ENCODE measurements around the gene KRTAP10-6. TPM values are rescaled to one million over a fixed set of nuclear protein-coding genes. Genes with fewer than 3 reads are reported as not detected.
A peak's percentile ranks its signal among the peaks of the same experiment; 100 is the strongest.
"Not testable (repeated sequence)": the region's sequence is repeated elsewhere in the genome, so short reads cannot be mapped to it uniquely, and the experiment has no call there.

KRTAP10-6 gene
- total and polyA plus RNA-seq, 7 experiments from 2014 or later = not detected

- Histone ChIP-seq H3K4me1 (ENCODE audit: control insufficient read depth in 2 of 2, insufficient read depth in 2 of 2, low read length in 2 of 2) (no peaks in the 10 kb centered on the region), H3K27ac (ENCODE audit: low read depth, low read length) (no peak within 1 kb of the TSS), H3K27me3 (ENCODE audit: control insufficient read depth in 2 of 2, insufficient read depth in 2 of 2, low read length in 2 of 2) (no peaks in the 10 kb centered on the region), H3K4me3 (ENCODE audit: low read length) (no peak within 1 kb of the TSS), H3K9me3 (ENCODE audit: control insufficient read depth in 2 of 3, low read length in 3 of 3) (peaks cover 0 to 6% (median 0%) of the 10 kb centered on the region in 3 experiments), H3K36me3 (ENCODE audit: control insufficient read depth in 2 of 3, insufficient read depth in 3 of 3, low read length in 3 of 3) (no peaks in the 10 kb centered on the region)
- H3K36me3 Mint-ChIP-seq = peaks cover 10 to 18% (median 12%) of the 10 kb centered on the region in 5 donors
- H3K4me3 Mint-ChIP-seq = no peak within 1 kb of the TSS
- H3K27ac Mint-ChIP-seq = no peak within 1 kb of the TSS
- POLR2A ChIA-PET = no interaction called here
- CTCF ChIA-PET = no interaction called here
- ATAC-seq (no peak), DNase-seq (no peak)
- H3K4me1 Mint-ChIP-seq = peaks cover 0 to 4% (median 0%) of the 10 kb centered on the region in 7 donors
- H3K27me3 Mint-ChIP-seq = peaks cover 0 to 37% (median 2%) of the 10 kb centered on the region in 5 donors
- peaks cover 10 to 66% (median 24%) of the 10 kb centered on the region in 11 donors for H3K9me3 Mint-ChIP-seq
- intact Hi-C loops (cut with micrococcal nuclease) = no loop called here
Measured at GRCh38 chr21:44558695-44559094, 33.6 kb downstream of the KRTAP10-6 start, which contains the start of gene KRTAP10-3. KRTAP10-3 (minus strand) TSS chr21:44558795; CDS start chr21:44558715, 80 bp downstream.

DNA sequence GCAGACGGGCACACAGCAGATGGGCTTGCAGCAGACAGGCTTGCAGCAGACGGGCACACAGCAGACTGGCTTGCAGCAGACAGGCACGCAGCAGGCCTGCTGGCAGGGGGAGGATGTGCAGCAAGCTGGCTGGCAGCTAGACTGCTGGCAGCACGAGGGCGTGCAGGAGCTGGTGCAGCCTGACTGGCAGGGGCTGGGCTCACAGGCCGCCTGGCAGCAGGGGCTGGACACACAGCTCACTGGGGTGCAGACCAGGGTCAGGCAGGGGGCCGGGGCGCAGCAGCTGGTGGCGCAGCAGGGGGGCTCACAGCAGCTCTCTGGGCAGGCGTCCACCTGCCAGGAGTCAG, 34.0 kb downstream of the KRTAP10-6 start:
- intact Hi-C loops (cut with micrococcal nuclease); H3K27ac ChIP-seq (ENCODE audit: low read depth, low read length); H3K36me3 ChIP-seq (ENCODE audit: control insufficient read depth in 2 of 3, insufficient read depth in 3 of 3, low read length in 3 of 3); H3K9me3 ChIP-seq (ENCODE audit: control insufficient read depth in 2 of 3, low read length in 3 of 3); H3K4me1 ChIP-seq (ENCODE audit: control insufficient read depth in 2 of 2, insufficient read depth in 2 of 2, low read length in 2 of 2); ATAC-seq; H3K27ac Mint-ChIP-seq; DNase-seq; H3K4me3 ChIP-seq (ENCODE audit: low read length); CTCF ChIA-PET; H3K4me1 Mint-ChIP-seq; POLR2A ChIA-PET; H3K4me3 Mint-ChIP-seq; H3K27me3 ChIP-seq (ENCODE audit: control insufficient read depth in 2 of 2, insufficient read depth in 2 of 2, low read length in 2 of 2): not testable (repeated sequence)
- H3K27me3 Mint-ChIP-seq = peaks cover 0 to 37% (median 2%) of the 10 kb centered on the region in 5 donors
- H3K9me3 Mint-ChIP-seq = peaks cover 10 to 69% (median 28%) of the 10 kb centered on the region in 11 donors
- peaks cover 10 to 21% (median 16%) of the 10 kb centered on the region in 5 donors for H3K36me3 Mint-ChIP-seq

- Mint-ChIP-seq H3K27me3 (peaks cover 0 to 40% (median 2%) of the 10 kb centered on the region in 5 donors), H3K27ac (no peak overlapping the region), H3K4me1 (peaks cover 0 to 4% (median 0%) of the 10 kb centered on the region in 7 donors), H3K36me3 (peaks cover 9 to 21% (median 21%) of the 10 kb centered on the region in 5 donors), H3K9me3 (peaks cover 10 to 69% (median 27%) of the 10 kb centered on the region in 11 donors), H3K4me3 (no peak overlapping the region)
- POLR2A ChIA-PET = no interaction called here
- Histone ChIP-seq H3K4me3 (ENCODE audit: low read length) (no peak overlapping the region), H3K4me1 (ENCODE audit: control insufficient read depth in 2 of 2, insufficient read depth in 2 of 2, low read length in 2 of 2) (no peaks in the 10 kb centered on the region), H3K9me3 (ENCODE audit: control insufficient read depth in 2 of 3, low read length in 3 of 3) (peaks cover 0 to 10% (median 0%) of the 10 kb centered on the region in 3 experiments), H3K36me3 (ENCODE audit: control insufficient read depth in 2 of 3, insufficient read depth in 3 of 3, low read length in 3 of 3) (no peaks in the 10 kb centered on the region), H3K27me3 (ENCODE audit: control insufficient read depth in 2 of 2, insufficient read depth in 2 of 2, low read length in 2 of 2) (no peaks in the 10 kb centered on the region), H3K27ac (ENCODE audit: low read depth, low read length) (no peak overlapping the region)
- CTCF ChIA-PET = interaction anchor here (0.8 kb wide), 1 partner anchor 10 kb away, joined by 3 read pairs; no protein-coding TSS in a partner anchor
- no peak for ATAC-seq
- no peak for DNase-seq
- intact Hi-C loops (cut with micrococcal nuclease) = no loop called here
Measured at GRCh38 chr21:44557491-44558328, 34.6 kb downstream of the KRTAP10-6 start.

GRCh38 chr21:44556879-44557278, 35.4 kb downstream of the KRTAP10-6 start:
- Mint-ChIP-seq H3K27me3 (peaks cover 0 to 34% (median 2%) of the 10 kb centered on the region in 5 donors), H3K4me3 (no peak overlapping the region), H3K4me1 (peaks cover 0 to 3% (median 0%) of the 10 kb centered on the region in 7 donors), H3K36me3 (peaks cover 2 to 16% (median 15%) of the 10 kb centered on the region in 5 donors), H3K9me3 (peaks cover 5 to 61% (median 22%) of the 10 kb centered on the region in 11 donors), H3K27ac (no peak overlapping the region)
- Histone ChIP-seq H3K27me3 (ENCODE audit: control insufficient read depth in 2 of 2, insufficient read depth in 2 of 2, low read length in 2 of 2) (no peaks in the 10 kb centered on the region), H3K36me3 (ENCODE audit: control insufficient read depth in 2 of 3, insufficient read depth in 3 of 3, low read length in 3 of 3) (no peaks in the 10 kb centered on the region), H3K9me3 (ENCODE audit: control insufficient read depth in 2 of 3, low read length in 3 of 3) (peaks cover 0 to 10% (median 0%) of the 10 kb centered on the region in 3 experiments), H3K4me1 (ENCODE audit: control insufficient read depth in 2 of 2, insufficient read depth in 2 of 2, low read length in 2 of 2) (no peaks in the 10 kb centered on the region), H3K4me3 (ENCODE audit: low read length) (no peak overlapping the region), H3K27ac (ENCODE audit: low read depth, low read length) (no peak overlapping the region)
- CTCF ChIA-PET = no interaction called here
- DNase-seq (no peak), ATAC-seq (no peak)
- intact Hi-C loops (cut with micrococcal nuclease) = no loop called here
- POLR2A ChIA-PET = interaction anchor here (0.7 kb wide), 1 partner anchor 244 kb away, joined by 3 read pairs; no protein-coding TSS in a partner anchor

GRCh38 chr21:44555200-44555875, 37.0 kb downstream of the KRTAP10-6 start:
- H3K27ac Mint-ChIP-seq = peak overlapping the region in 1 of 9 donors; percentile 34
- Histone ChIP-seq H3K4me1 (ENCODE audit: control insufficient read depth in 2 of 2, insufficient read depth in 2 of 2, low read length in 2 of 2) (no peaks in the 10 kb centered on the region), H3K27me3 (ENCODE audit: control insufficient read depth in 2 of 2, insufficient read depth in 2 of 2, low read length in 2 of 2) (no peaks in the 10 kb centered on the region), H3K36me3 (ENCODE audit: control insufficient read depth in 2 of 3, insufficient read depth in 3 of 3, low read length in 3 of 3) (no peaks in the 10 kb centered on the region), H3K27ac (ENCODE audit: low read depth, low read length) (no peak overlapping the region), H3K4me3 (ENCODE audit: low read length) (no peak overlapping the region), H3K9me3 (ENCODE audit: control insufficient read depth in 2 of 3, low read length in 3 of 3) (peaks cover 0 to 10% (median 0%) of the 10 kb centered on the region in 3 experiments)
- DNase-seq (no peak), ATAC-seq (no peak)
- H3K4me1 Mint-ChIP-seq = peaks cover 0 to 5% (median 0%) of the 10 kb centered on the region in 7 donors
- intact Hi-C loops (cut with micrococcal nuclease) = no loop called here
- ChIA-PET POLR2A (no interaction called here), CTCF (no interaction called here)
- H3K36me3 Mint-ChIP-seq = peaks cover 0 to 19% (median 10%) of the 10 kb centered on the region in 5 donors
- peaks cover under 1 to 46% (median 15%) of the 10 kb centered on the region in 11 donors for H3K9me3 Mint-ChIP-seq
- no peak overlapping the region for H3K4me3 Mint-ChIP-seq
- peaks cover 0 to 21% (median 2%) of the 10 kb centered on the region in 5 donors for H3K27me3 Mint-ChIP-seq

GRCh38 chr21:44552681-44553080, 39.6 kb downstream of the KRTAP10-6 start:
- Histone ChIP-seq H3K4me3 (ENCODE audit: low read length) (no peak overlapping the region), H3K36me3 (ENCODE audit: control insufficient read depth in 2 of 3, insufficient read depth in 3 of 3, low read length in 3 of 3) (no peaks in the 10 kb centered on the region), H3K27ac (ENCODE audit: low read depth, low read length) (no peak overlapping the region), H3K4me1 (ENCODE audit: control insufficient read depth in 2 of 2, insufficient read depth in 2 of 2, low read length in 2 of 2) (peaks cover 7 to 11% of the 10 kb centered on the region in 2 donors), H3K9me3 (ENCODE audit: control insufficient read depth in 2 of 3, low read length in 3 of 3) (peaks cover 0 to 10% (median 0%) of the 10 kb centered on the region in 3 experiments), H3K27me3 (ENCODE audit: control insufficient read depth in 2 of 2, insufficient read depth in 2 of 2, low read length in 2 of 2) (no peaks in the 10 kb centered on the region)
- Mint-ChIP-seq H3K4me3 (no peak overlapping the region), H3K27me3 (peaks cover 0 to 8% (median 0%) of the 10 kb centered on the region in 5 donors), H3K4me1 (peaks cover 8 to 22% (median 18%) of the 10 kb centered on the region in 7 donors), H3K27ac (no peak overlapping the region), H3K36me3 (peaks cover 4 to 28% (median 16%) of the 10 kb centered on the region in 5 donors), H3K9me3 (peaks cover 1 to 36% (median 11%) of the 10 kb centered on the region in 11 donors)
- DNase-seq (no peak), ATAC-seq (no peak)
- POLR2A ChIA-PET = no interaction called here
- CTCF ChIA-PET = no interaction called here
- intact Hi-C loops (cut with micrococcal nuclease) = no loop called here

Data from naive thymus-derived CD4-positive, alpha-beta T cell (primary cell).